Pancreas (tissue), 10 donors: ENCODE results near the gene TRAPPC4. TPM values are rescaled to one million over a fixed set of nuclear protein-coding genes. Genes with fewer than 3 reads are reported as not detected.
A peak's percentile ranks its signal among the peaks of the same experiment; 100 is the strongest.

Source experiments
- ATAC-seq, 4 donors: fragments of 200-7000 bp; cut with Tn5 transposase; one replicate each; pipeline versions ENCODE4 v1.8.0 to v1.9.1; 2020; ENCODE audit warnings: mild to moderate bottlenecking in 4 of 4, moderate library complexity in 4 of 4
- DNase-seq, 6 donors: peaks; one replicate each; pipeline ENCODE4 v3.0.0-alpha.2; 2020
- FAIRE-seq: peaks from 2 replicates; lab custom pipeline; 2012; peaks lifted over from hg19 to GRCh38; lab: Jason Lieb, UNC
- H3K27ac ChIP-seq, 4 donors: fragments of 200-600 bp; sonication (generic); 1 replicate in 3 of 4; 2 replicates in 1 of 4; pipeline versions ENCODE4 v1.5.0 to v1.8.0; 2020
- H3K27me3 ChIP-seq, 4 donors: fragments of 200-600 bp; one replicate each; pipeline ENCODE4 v1.8.0; 2021
- H3K36me3 ChIP-seq, 3 donors: fragments of 200-600 bp; sonication (generic) in 1 of 3; one replicate each; pipeline versions ENCODE4 v1.5.0 to v1.8.0; 2020 to 2021
- H3K4me1 ChIP-seq, 3 donors: fragments of 200-600 bp; one replicate each; pipeline ENCODE4 v1.8.0; 2021
- H3K4me3 ChIP-seq, 4 donors: fragments of 200-600 bp; sonication (generic) in 2 of 4; one replicate each; pipeline versions ENCODE4 v1.5.0 to v1.8.0; 2020 to 2021
- H3K9me3 ChIP-seq, 4 donors: fragments of 200-600 bp; one replicate each; pipeline ENCODE4 v1.8.0; 2021
- CTCF ChIP-seq, 4 donors: fragments of 200-600 bp; sonication (generic) in 3 of 4; IDR thresholded peaks; one replicate each; pipeline versions ENCODE4 v1.5.0 to v1.8.0; 2021; ENCODE audit warnings: antibody characterized with exemption in 4 of 4
- WGBS, 2 donors: extraction: QIAGEN DNeasy Blood & Tissue Kit; methylation state at CpG; one replicate each; pipeline ENCODE4 v1.1.7; 2013; 5-methylcytosine and 5-hydroxymethylcytosine counted together
- intact Hi-C, 3 donors: fragments of 100-400 bp; cut with DNase I; formaldehyde crosslinking; loops; one replicate each; pipeline versions ENCODE4 v1.11.1 to v1.14.2; 2022
- microRNA-seq, 2 donors: library from miRNA; unstranded; fragments of <30 nt; microRNA quantifications; one replicate each; pipeline versions ENCODE4 to v1.1.0, GENCODE V29; 2019 to 2020
- polyA plus RNA-seq, 2 donors: library from polyadenylated mRNA; stranded (reverse); fragments of 200-250 nt; gene quantifications; one replicate each; pipeline ENCODE4 v1.2.3, GENCODE V29; 2013
- total RNA-seq, 6 donors: library from RNA; stranded (reverse); fragmentation: NEBNext Ultra II Directional in 4 of 6; extraction: Animal tissue kit (Norgen Biotek cat#: 25700) in 4 of 6; gene quantifications; one replicate each; pipeline versions ENCODE4 v1.2.1 to v1.2.4, GENCODE V29; 2021 to 2023
- donor health status: healthy with polysubstance abuse.
- donor health status: DM: no; HTN: no; CAD: no; lungs with moderate emphysema.
- donor health status: DM: no; HTN: no; CAD: no.
- donor health status: control.
- donor health status: control.
- donor health status: Bipolar disorder and iron deficiency.
- donor health status: DM: yes; HTN: yes; CAD: no.
- donor health status: DM: no; HTN: no; CAD: no.
- donor health status: DM: no; HTN: no; CAD: no.
- donor health status: DM: yes; HTN: yes; CAD: no.

Gene TRAPPC4
- total and polyA plus RNA-seq, 8 donors: 13.7 to 55.7 (median 27.2) TPM

GRCh38 chr11:119062779-119063178, 44.2 kb downstream of the TRAPPC4 start:
- ATAC-seq: no peak
- intact Hi-C loops: no loop called here
- Histone ChIP-seq H3K4me3 (no peak overlapping the region), H3K9me3 (no peaks in the 10 kb centered on the region), H3K27me3 (no peaks in the 10 kb centered on the region), H3K4me1 (peaks cover 0 to 27% (median 0%) of the 10 kb centered on the region in 3 donors), H3K36me3 (no peaks in the 10 kb centered on the region), H3K27ac (no peak overlapping the region)
- FAIRE-seq: no peak
- no peak for TF ChIP-seq CTCF (IDR thresholded peaks at IDR 0.05)
- 52 to 53% methylated on average over 5 of the region's 5 CpGs for WGBS, 2 donors
- peak in 4 of 6 donors; percentile 20 to 70 (median 48) for DNase-seq

DNA sequence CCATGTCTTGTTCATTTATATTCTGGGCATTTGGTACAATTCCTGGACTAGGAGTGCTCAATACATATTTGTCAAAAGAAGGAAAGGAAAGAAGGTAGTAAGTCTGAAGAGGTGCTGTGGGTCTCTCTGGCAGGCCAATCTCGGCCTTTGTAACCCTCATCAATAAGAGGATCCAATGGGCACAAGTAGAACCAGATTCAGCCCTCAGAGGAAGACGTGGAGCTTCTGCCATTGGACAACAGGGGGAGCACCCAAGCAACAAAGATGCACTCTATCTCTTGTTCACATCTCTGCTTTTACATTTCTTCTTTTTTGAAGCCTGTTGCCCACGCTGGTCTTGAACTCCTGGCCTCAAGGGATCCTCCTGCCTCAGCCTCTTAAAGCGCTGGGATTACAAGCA, 46.8 kb downstream of the TRAPPC4 start:
- intact Hi-C loops: no loop called here
- Histone ChIP-seq H3K36me3 (peaks cover 0 to 3% (median 0%) of the 10 kb centered on the region in 3 donors), H3K27me3 (no peaks in the 10 kb centered on the region), H3K27ac (no peak overlapping the region), H3K9me3 (no peaks in the 10 kb centered on the region), H3K4me3 (no peak overlapping the region), H3K4me1 (peaks cover 4 to 29% (median 6%) of the 10 kb centered on the region in 3 donors)
- no peak for TF ChIP-seq CTCF (IDR thresholded peaks at IDR 0.05)
- DNase-seq: no peak
- WGBS, 2 donors: 74 to 78% methylated on average over 4 of the region's 4 CpGs
- no peak for ATAC-seq
- FAIRE-seq: no peak

GRCh38 chr11:119067371-119068222, 49.0 kb downstream of the TRAPPC4 start, which contains the start of gene VPS11:
VPS11 (plus strand) TSS chr11:119067818; CDS start chr11:119067824, 6 bp downstream.
- WGBS, 2 donors: 0% methylated on average over 49 of the region's 49 CpGs
- no peak for TF ChIP-seq CTCF (IDR thresholded peaks at IDR 0.05)
- Histone ChIP-seq H3K36me3 (peaks cover 0 to 13% (median 4%) of the 10 kb centered on the region in 3 donors), H3K9me3 (no peaks in the 10 kb centered on the region), H3K27me3 (no peaks in the 10 kb centered on the region), H3K4me3 (peak within 1 kb of the TSS; percentile 73 to 86 (median 79)), H3K27ac (peak within 1 kb of the TSS; percentile 56 to 88 (median 70)), H3K4me1 (peaks cover 4 to 18% (median 6%) of the 10 kb centered on the region in 3 donors)
- intact Hi-C loops: no loop called here
- DNase-seq: peak; percentile 96 to 99 (median 97)
- FAIRE-seq: peak; percentile 34
- ATAC-seq: peak; percentile 97 to 98 (median 97)

Small RNA genes lying within 50 kb of the gene (microRNA-seq; reads per million reads assigned to microRNA genes)
- gene MIR3656: 0 to 1.5 reads per million in 2 donors

Other genes with a start within 250 kb of the TRAPPC4 start
- 10 to 100 TPM; 38.3 to 74.2 (median 54.9) TPM for gene DDX6, start 227.6 kb upstream of the TRAPPC4 start, total RNA-seq
- gene DDX6, start 227.6 kb upstream of the TRAPPC4 start, polyA plus RNA-seq: 10 to 100 TPM; 16.1 to 20.8 TPM
- under 1 TPM; 0.06 to 0.20 (median 0.12) TPM for gene CXCR5, start 134.9 kb upstream of the TRAPPC4 start, total RNA-seq
- gene CXCR5, start 134.9 kb upstream of the TRAPPC4 start, polyA plus RNA-seq: under 1 TPM; 0.11 to 0.19 TPM
- gene BCL9L, start 92.8 kb upstream of the TRAPPC4 start, total RNA-seq: 10 to 100 TPM; 15.2 to 40.8 (median 23.3) TPM
- gene BCL9L, start 92.8 kb upstream of the TRAPPC4 start, polyA plus RNA-seq: 10 to 100 TPM in 1 of 2 donors, 1 to 10 TPM in 1; 6.5 to 31.4 TPM
- gene UPK2, start 62.5 kb upstream of the TRAPPC4 start, total RNA-seq: under 1 TPM in 1 of 6 donors, not detected in 5; 0.16 TPM
- gene UPK2, start 62.5 kb upstream of the TRAPPC4 start, polyA plus RNA-seq: under 1 TPM; 0.09 to 0.19 TPM
- not detected for gene FOXR1, start 47.0 kb upstream of the TRAPPC4 start, total RNA-seq
- gene FOXR1, start 47.0 kb upstream of the TRAPPC4 start, polyA plus RNA-seq: not detected
- 10 to 100 TPM in 4 of 6 donors, 1 to 10 TPM in 2; 9.1 to 21.3 (median 14.0) TPM for gene CENATAC, start 20.6 kb upstream of the TRAPPC4 start, total RNA-seq
- 10 to 100 TPM; 61.1 to 86.2 TPM for gene CENATAC, start 20.6 kb upstream of the TRAPPC4 start, polyA plus RNA-seq
- 100 to 1,000 TPM; 536 to 863 (median 675) TPM for gene RPS25, start 423 bp upstream of the TRAPPC4 start, total RNA-seq
- 1,000 to 10,000 TPM; 1,298 to 1,472 TPM for gene RPS25, start 423 bp upstream of the TRAPPC4 start, polyA plus RNA-seq
- 10 to 100 TPM; 27.1 to 41.6 (median 32.6) TPM for gene SLC37A4, start 12.1 kb downstream of the TRAPPC4 start, total RNA-seq
- 100 to 1,000 TPM in 1 of 2 donors, 10 to 100 TPM in 1; 67.0 to 163 TPM for gene SLC37A4, start 12.1 kb downstream of the TRAPPC4 start, polyA plus RNA-seq
- 100 to 1,000 TPM; 105 to 210 (median 169) TPM for gene HYOU1, start 38.4 kb downstream of the TRAPPC4 start, total RNA-seq
- gene HYOU1, start 38.4 kb downstream of the TRAPPC4 start, polyA plus RNA-seq: 10 to 100 TPM; 79.2 to 79.8 TPM
- 10 to 100 TPM; 14.2 to 21.2 (median 16.0) TPM for gene VPS11, start 49.1 kb downstream of the TRAPPC4 start, total RNA-seq
- gene VPS11, start 49.1 kb downstream of the TRAPPC4 start, polyA plus RNA-seq: 10 to 100 TPM; 34.2 to 47.4 TPM
- gene HMBS, start 66.1 kb downstream of the TRAPPC4 start, total RNA-seq: 10 to 100 TPM in 1 of 6 donors, 1 to 10 TPM in 5; 4.8 to 15.1 (median 8.6) TPM
- 10 to 100 TPM; 18.9 TPM for gene HMBS, start 66.1 kb downstream of the TRAPPC4 start, polyA plus RNA-seq
- 10 to 100 TPM; 21.3 to 46.2 (median 26.1) TPM for gene DPAGT1, start 83.1 kb downstream of the TRAPPC4 start, total RNA-seq
- gene DPAGT1, start 83.1 kb downstream of the TRAPPC4 start, polyA plus RNA-seq: 10 to 100 TPM; 30.6 to 31.9 TPM
- 1 to 10 TPM; 4.9 to 9.1 (median 6.7) TPM for gene C2CD2L, start 88.6 kb downstream of the TRAPPC4 start, total RNA-seq
- gene C2CD2L, start 88.6 kb downstream of the TRAPPC4 start, polyA plus RNA-seq: 10 to 100 TPM; 11.9 to 12.3 TPM
- gene HINFP, start 102.8 kb downstream of the TRAPPC4 start, total RNA-seq: 10 to 100 TPM in 3 of 6 donors, 1 to 10 TPM in 3; 8.6 to 19.3 (median 11.3) TPM
- 10 to 100 TPM; 16.7 to 21.3 TPM for gene HINFP, start 102.8 kb downstream of the TRAPPC4 start, polyA plus RNA-seq
- gene ABCG4, start 130.3 kb downstream of the TRAPPC4 start, total RNA-seq: not detected
- under 1 TPM; 0.11 to 0.21 TPM for gene ABCG4, start 130.3 kb downstream of the TRAPPC4 start, polyA plus RNA-seq
- gene NLRX1, start 150.0 kb downstream of the TRAPPC4 start, total RNA-seq: 10 to 100 TPM in 1 of 6 donors, 1 to 10 TPM in 5; 6.9 to 12.6 (median 7.5) TPM
- gene NLRX1, start 150.0 kb downstream of the TRAPPC4 start, polyA plus RNA-seq: 1 to 10 TPM; 6.5 to 7.9 TPM
- gene NHERF4, start 166.7 kb downstream of the TRAPPC4 start, total RNA-seq: 1 to 10 TPM in 2 of 6 donors, under 1 TPM in 3, not detected in 1; 0.38 to 1.6 (median 0.84) TPM
- gene NHERF4, start 166.7 kb downstream of the TRAPPC4 start, polyA plus RNA-seq: 1 to 10 TPM; 2.5 to 4.7 TPM
- 1 to 10 TPM; 3.3 to 9.8 (median 4.3) TPM for gene CBL, start 187.6 kb downstream of the TRAPPC4 start, total RNA-seq
- 1 to 10 TPM; 2.0 to 2.6 TPM for gene CBL, start 187.6 kb downstream of the TRAPPC4 start, polyA plus RNA-seq